NCI-H128 (cell line): ENCODE data around the gene UBE2L6.
"Not testable (repeated sequence)": the region's sequence is repeated elsewhere in the genome, so short reads cannot be mapped to it uniquely, and the experiment has no call there.

Experiments used
- DNase-seq: peaks from one replicate; lab custom pipeline; 2025; ENCODE audit not compliant: unreplicated experiment; lab: John Stamatoyannopoulos, UW

Gene UBE2L6

GRCh38 chr11:57566905-57567514, 462 bp downstream of the UBE2L6 start:
- DNase-seq, result no peak

GRCh38 chr11:57566005-57566904, 1.2 kb downstream of the UBE2L6 start:
- no peak for DNase-seq

- DNase-seq, result no peak
These were observed 4.9 kb downstream of the UBE2L6 start for GRCh38 chr11:57562596-57562995.

GRCh38 chr11:57560146-57560545, 7.3 kb downstream of the UBE2L6 start:
- no peak for DNase-seq

- no peak for DNase-seq
These were observed 11.4 kb downstream of the UBE2L6 start for GRCh38 chr11:57556041-57556440.

- no peak for DNase-seq
These were observed 12.1 kb downstream of the UBE2L6 start for GRCh38 chr11:57555393-57555792.

- no peak for DNase-seq
These were observed 15.0 kb downstream of the UBE2L6 start for GRCh38 chr11:57552479-57552878.

GRCh38 chr11:57551941-57552340, 15.5 kb downstream of the UBE2L6 start:
- DNase-seq, result no peak

GRCh38 chr11:57549983-57550382, 17.5 kb downstream of the UBE2L6 start:
- no peak for DNase-seq

GRCh38 chr11:57547854-57548377, 19.6 kb downstream of the UBE2L6 start:
- DNase-seq, result no peak

GRCh38 chr11:57546869-57547475, 20.5 kb downstream of the UBE2L6 start:
- no peak for DNase-seq

GRCh38 chr11:57546451-57546850, 21.0 kb downstream of the UBE2L6 start:
- no peak for DNase-seq

- no peak for DNase-seq
These were observed 21.6 kb downstream of the UBE2L6 start for GRCh38 chr11:57545883-57546282.

GRCh38 chr11:57544566-57544965, 22.9 kb downstream of the UBE2L6 start:
- DNase-seq, result no peak

- no peak for DNase-seq
These were observed 23.9 kb downstream of the UBE2L6 start for GRCh38 chr11:57543593-57543992.

- DNase-seq, result no peak
These were observed 24.9 kb downstream of the UBE2L6 start for GRCh38 chr11:57542582-57542981.

- no peak for DNase-seq
These were observed 26.3 kb downstream of the UBE2L6 start for GRCh38 chr11:57541169-57541568.

- no peak for DNase-seq
These were observed 28.1 kb downstream of the UBE2L6 start for GRCh38 chr11:57539342-57539741.

GRCh38 chr11:57536947-57537619, 30.4 kb downstream of the UBE2L6 start, which contains the start of gene SMTNL1:
TSS of gene SMTNL1 (plus strand) at chr11:57537595. CDS start at chr11:57542643, 5,048 bp downstream.
- DNase-seq, result no peak

GRCh38 chr11:57534449-57534848, 33.0 kb downstream of the UBE2L6 start:
- not testable (repeated sequence) for DNase-seq
